Sigmoid colon (tissue), 4 donors: ENCODE results near the gene TXNDC11.

Source experiments
- EP300 ChIP-seq, 4 donors: sonication (generic); formaldehyde crosslinking; IDR thresholded peaks; one replicate each; pipeline ENCODE4 v1.6.1; 2017; ENCODE audit warnings: antibody characterized with exemption in 4 of 4
- POLR2A ChIP-seq, 2 donors: fragments of 450-650 bp; IDR thresholded peaks; one replicate each; pipeline ENCODE4 v1.6.1; 2016; ENCODE audit warnings: antibody characterized with exemption in 2 of 2, mild to moderate bottlenecking in 2 of 2, moderate library complexity in 2 of 2
- POLR2AphosphoS5 ChIP-seq, 4 donors: sonication (generic); formaldehyde crosslinking; IDR thresholded peaks; one replicate each; pipeline ENCODE4 v1.6.1; 2017; ENCODE audit warnings: antibody characterized with exemption in 4 of 4
- TF ChIP-seq, protein P1 (sequence below), 4 experiments: fragments of 450-650 bp in 3 of 4; fragments of 200-600 bp in 1 of 4; IDR thresholded peaks; one replicate each; pipeline ENCODE4 v1.5.1; 2016 to 2019; ENCODE audit warnings: antibody characterized with exemption in 4 of 4, mild to moderate bottlenecking in 3 of 4, moderate library complexity in 2 of 4

DNA sequence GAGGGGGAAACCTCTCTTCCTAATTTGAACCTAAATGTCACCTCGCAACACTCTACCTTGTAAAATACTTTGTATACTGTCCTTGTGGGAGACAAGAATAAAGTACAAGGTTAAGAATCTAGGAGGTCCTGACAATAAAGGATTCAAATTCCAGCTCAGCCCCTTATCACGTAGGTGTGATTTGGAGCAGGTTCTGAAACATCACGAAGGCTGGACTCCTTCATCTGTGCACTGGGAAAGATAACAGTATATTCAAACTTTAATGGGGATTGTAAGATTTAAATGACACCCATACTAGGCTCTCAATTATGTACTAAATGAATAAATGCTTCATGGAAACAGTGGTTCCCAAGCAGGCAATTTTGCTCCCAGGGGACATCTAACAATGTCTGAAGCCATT lies 2.1 kb downstream of the TXNDC11 start:
- TF ChIP-seq POLR2AphosphoS5 (IDR thresholded peaks at IDR 0.05) (no peak), POLR2A (IDR thresholded peaks at IDR 0.05) (no peak), EP300 (IDR thresholded peaks at IDR 0.05) (no peak)
- TF ChIP-seq, protein P1, sequence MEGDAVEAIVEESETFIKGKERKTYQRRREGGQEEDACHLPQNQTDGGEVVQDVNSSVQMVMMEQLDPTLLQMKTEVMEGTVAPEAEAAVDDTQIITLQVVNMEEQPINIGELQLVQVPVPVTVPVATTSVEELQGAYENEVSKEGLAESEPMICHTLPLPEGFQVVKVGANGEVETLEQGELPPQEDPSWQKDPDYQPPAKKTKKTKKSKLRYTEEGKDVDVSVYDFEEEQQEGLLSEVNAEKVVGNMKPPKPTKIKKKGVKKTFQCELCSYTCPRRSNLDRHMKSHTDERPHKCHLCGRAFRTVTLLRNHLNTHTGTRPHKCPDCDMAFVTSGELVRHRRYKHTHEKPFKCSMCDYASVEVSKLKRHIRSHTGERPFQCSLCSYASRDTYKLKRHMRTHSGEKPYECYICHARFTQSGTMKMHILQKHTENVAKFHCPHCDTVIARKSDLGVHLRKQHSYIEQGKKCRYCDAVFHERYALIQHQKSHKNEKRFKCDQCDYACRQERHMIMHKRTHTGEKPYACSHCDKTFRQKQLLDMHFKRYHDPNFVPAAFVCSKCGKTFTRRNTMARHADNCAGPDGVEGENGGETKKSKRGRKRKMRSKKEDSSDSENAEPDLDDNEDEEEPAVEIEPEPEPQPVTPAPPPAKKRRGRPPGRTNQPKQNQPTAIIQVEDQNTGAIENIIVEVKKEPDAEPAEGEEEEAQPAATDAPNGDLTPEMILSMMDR (IDR thresholded peaks at IDR 0.05) = no peak
